ENCODE measurements around the gene AMPD3. TPM values are rescaled to one million over a fixed set of nuclear protein-coding genes. Genes with fewer than 3 reads are reported as not detected.

Gene AMPD3
- total RNA-seq, 1 donor from 2014 or later: 3.0 TPM

DNA sequence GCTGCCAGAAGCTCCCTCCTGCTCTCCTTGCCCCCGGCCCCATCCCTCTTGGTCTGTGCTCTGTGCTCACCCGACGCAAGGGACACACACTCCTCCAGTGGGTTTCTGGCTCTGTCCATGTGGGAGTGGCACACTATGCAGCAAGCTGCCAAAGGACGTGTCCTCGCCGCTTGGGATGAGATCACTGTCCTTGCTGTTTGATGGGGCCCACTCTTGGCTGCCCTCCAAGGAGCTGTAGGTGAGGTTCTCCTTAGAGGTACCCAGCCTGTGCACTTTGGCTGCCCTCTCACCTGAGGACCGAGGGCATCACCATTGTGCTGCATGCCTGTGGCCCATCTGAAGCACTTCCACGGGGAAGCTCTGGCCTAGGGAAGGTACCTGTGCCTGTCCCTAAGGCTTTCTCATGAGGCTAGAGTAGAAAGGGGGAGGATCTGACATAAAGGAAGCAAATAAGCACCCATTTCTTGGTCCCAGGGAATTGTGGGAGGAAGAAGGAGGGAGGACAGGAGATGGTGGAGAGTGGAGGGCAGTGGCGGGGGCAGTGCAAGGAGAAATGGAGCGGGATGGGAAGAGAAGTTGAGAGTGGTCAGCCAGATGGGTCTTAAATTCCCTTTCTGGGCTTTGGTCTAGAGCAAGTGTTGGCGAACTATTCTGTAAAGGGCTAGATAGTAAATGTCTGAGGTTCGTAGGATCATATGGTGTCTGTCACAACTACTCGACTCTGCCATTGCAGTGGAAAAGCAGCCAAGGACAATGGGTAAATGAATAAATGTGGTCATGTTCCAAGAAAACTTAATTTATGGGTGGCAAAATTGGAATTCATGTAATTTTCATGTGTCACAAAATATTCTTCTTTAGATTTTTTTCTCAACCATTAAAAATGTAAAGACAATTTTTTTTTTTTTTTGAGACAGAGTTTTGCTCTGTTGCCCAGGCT is 47.0 kb upstream of the AMPD3 start:
- no peak overlapping the region for H3K27ac Mint-ChIP-seq
- H3K27ac ChIP-seq: no peak overlapping the region
- H3K36me3 Mint-ChIP-seq: no peaks in the 10 kb centered on the region
- no peaks in the 10 kb centered on the region for H3F3A ChIP-seq (ENCODE audit: low read depth)
- no peak for DNase-seq (ENCODE audit: low spot score)
- H3K36me3 ChIP-seq: no peaks in the 10 kb centered on the region
- peaks cover 4% of the 10 kb centered on the region for H3K27me3 Mint-ChIP-seq (ENCODE audit: insufficient read depth, low read depth)
- no peak overlapping the region for H3K4me3 ChIP-seq
- H3K4me2 ChIP-seq: no peak overlapping the region
- no peaks in the 10 kb centered on the region for H4K20me1 ChIP-seq (ENCODE audit: low read depth)
- no peaks in the 10 kb centered on the region for H3K4me1 ChIP-seq
- H3K9me3 Mint-ChIP-seq: no peaks in the 10 kb centered on the region
- H3K4me3 Mint-ChIP-seq: no peak overlapping the region
- H3K9ac ChIP-seq: no peak overlapping the region
- no peaks in the 10 kb centered on the region for H3K9me3 ChIP-seq (ENCODE audit: low read depth)
- no peak overlapping the region for H2AFZ ChIP-seq (replicated peaks)
- TF ChIP-seq EZH2 (IDR thresholded peaks at IDR 0.05) (no peak), EZH2phosphoT487 (IDR thresholded peaks at IDR 0.05) (no peak)
- TF ChIP-seq, protein P1, sequence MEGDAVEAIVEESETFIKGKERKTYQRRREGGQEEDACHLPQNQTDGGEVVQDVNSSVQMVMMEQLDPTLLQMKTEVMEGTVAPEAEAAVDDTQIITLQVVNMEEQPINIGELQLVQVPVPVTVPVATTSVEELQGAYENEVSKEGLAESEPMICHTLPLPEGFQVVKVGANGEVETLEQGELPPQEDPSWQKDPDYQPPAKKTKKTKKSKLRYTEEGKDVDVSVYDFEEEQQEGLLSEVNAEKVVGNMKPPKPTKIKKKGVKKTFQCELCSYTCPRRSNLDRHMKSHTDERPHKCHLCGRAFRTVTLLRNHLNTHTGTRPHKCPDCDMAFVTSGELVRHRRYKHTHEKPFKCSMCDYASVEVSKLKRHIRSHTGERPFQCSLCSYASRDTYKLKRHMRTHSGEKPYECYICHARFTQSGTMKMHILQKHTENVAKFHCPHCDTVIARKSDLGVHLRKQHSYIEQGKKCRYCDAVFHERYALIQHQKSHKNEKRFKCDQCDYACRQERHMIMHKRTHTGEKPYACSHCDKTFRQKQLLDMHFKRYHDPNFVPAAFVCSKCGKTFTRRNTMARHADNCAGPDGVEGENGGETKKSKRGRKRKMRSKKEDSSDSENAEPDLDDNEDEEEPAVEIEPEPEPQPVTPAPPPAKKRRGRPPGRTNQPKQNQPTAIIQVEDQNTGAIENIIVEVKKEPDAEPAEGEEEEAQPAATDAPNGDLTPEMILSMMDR (IDR thresholded peaks at IDR 0.05): no peak
- H3K4me1 Mint-ChIP-seq: peaks cover 2% of the 10 kb centered on the region
- H3K79me2 ChIP-seq (ENCODE audit: low read depth): no peaks in the 10 kb centered on the region
- H3K27me3 ChIP-seq: no peaks in the 10 kb centered on the region

GRCh38 chr11:10409207-10409661 is 45.8 kb upstream of the AMPD3 start:
- Histone ChIP-seq H3K4me3 (no peak overlapping the region), H3K4me2 (no peak overlapping the region), H3F3A (ENCODE audit: low read depth) (no peaks in the 10 kb centered on the region), H3K36me3 (no peaks in the 10 kb centered on the region), H3K4me1 (no peaks in the 10 kb centered on the region), H3K9ac (no peak overlapping the region), H3K9me3 (ENCODE audit: low read depth) (no peaks in the 10 kb centered on the region), H4K20me1 (ENCODE audit: low read depth) (no peaks in the 10 kb centered on the region), H3K27ac (no peak overlapping the region), H2AFZ (replicated peaks) (no peak overlapping the region), H3K27me3 (no peaks in the 10 kb centered on the region), H3K79me2 (ENCODE audit: low read depth) (no peaks in the 10 kb centered on the region)
- DNase-seq (ENCODE audit: low spot score): no peak
- Mint-ChIP-seq H3K27me3 (ENCODE audit: insufficient read depth, low read depth) (peaks cover 2% of the 10 kb centered on the region), H3K36me3 (no peaks in the 10 kb centered on the region), H3K4me1 (peaks cover 2% of the 10 kb centered on the region), H3K9me3 (no peaks in the 10 kb centered on the region), H3K27ac (no peak overlapping the region), H3K4me3 (no peak overlapping the region)
- TF ChIP-seq, protein P1 (IDR thresholded peaks at IDR 0.05): no peak
- no peak for TF ChIP-seq EZH2phosphoT487 (IDR thresholded peaks at IDR 0.05)
- TF ChIP-seq EZH2 (IDR thresholded peaks at IDR 0.05): no peak

GRCh38 chr11:10410106-10410843 is 44.8 kb upstream of the AMPD3 start:
- H3K4me2 ChIP-seq: no peak overlapping the region
- H3K27ac ChIP-seq: no peak overlapping the region
- H3K9me3 ChIP-seq (ENCODE audit: low read depth): no peaks in the 10 kb centered on the region
- no peak overlapping the region for H3K4me3 Mint-ChIP-seq
- H3K9me3 Mint-ChIP-seq: no peaks in the 10 kb centered on the region
- peaks cover 2% of the 10 kb centered on the region for H3K27me3 Mint-ChIP-seq (ENCODE audit: insufficient read depth, low read depth)
- H3K4me3 ChIP-seq: no peak overlapping the region
- H3K36me3 ChIP-seq: no peaks in the 10 kb centered on the region
- no peaks in the 10 kb centered on the region for H4K20me1 ChIP-seq (ENCODE audit: low read depth)
- H3F3A ChIP-seq (ENCODE audit: low read depth): no peaks in the 10 kb centered on the region
- no peak overlapping the region for H3K27ac Mint-ChIP-seq
- H3K79me2 ChIP-seq (ENCODE audit: low read depth): no peaks in the 10 kb centered on the region
- H3K4me1 ChIP-seq: no peaks in the 10 kb centered on the region
- no peak overlapping the region for H3K9ac ChIP-seq
- no peaks in the 10 kb centered on the region for H3K36me3 Mint-ChIP-seq
- TF ChIP-seq, protein P1 (IDR thresholded peaks at IDR 0.05): no peak
- TF ChIP-seq EZH2 (IDR thresholded peaks at IDR 0.05) (no peak), EZH2phosphoT487 (IDR thresholded peaks at IDR 0.05) (no peak)
- H3K4me1 Mint-ChIP-seq: peaks cover 2% of the 10 kb centered on the region
- H3K27me3 ChIP-seq: no peaks in the 10 kb centered on the region
- no peak for DNase-seq (ENCODE audit: low spot score)
- H2AFZ ChIP-seq (replicated peaks): no peak overlapping the region

Data from neural progenitor cell (in vitro differentiated cells).